Epithelial cell of prostate (primary cell): Measurements from ENCODE around the gene MOK.
A peak's percentile ranks its signal among the peaks of the same experiment; 100 is the strongest.

Experiments used
- DNase-seq: peaks from one replicate; pipeline ENCODE4 v3.0.0-alpha.2; 2011; ENCODE audit warnings: low read depth, low spot score
- H3K27ac ChIP-seq: fragments of 450-650 bp; 2 replicates; pipeline ENCODE4 v1.5.1; 2017; ENCODE audit warnings: mild to moderate bottlenecking

Gene MOK

DNA sequence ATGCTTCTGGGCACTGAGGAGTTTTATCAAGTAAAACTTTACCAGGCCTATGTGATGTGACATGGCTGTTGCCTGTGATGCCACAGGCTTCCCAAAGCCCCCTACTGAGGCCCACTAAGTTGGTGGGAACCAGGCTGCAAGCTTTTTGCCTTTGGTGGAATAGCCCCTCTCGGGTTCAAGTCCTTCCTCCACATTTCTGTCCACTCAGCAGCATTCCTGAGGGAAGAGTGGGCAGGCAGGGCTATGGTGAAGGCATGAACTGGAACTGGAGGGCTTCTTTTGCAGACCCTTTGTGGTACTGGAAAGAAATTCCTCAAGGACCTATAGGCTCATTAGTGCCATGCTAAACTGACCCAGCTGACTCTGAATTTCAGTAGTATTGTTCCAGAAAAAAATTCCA is 116.8 kb downstream of the MOK start:
- H3K27ac ChIP-seq, result peak overlapping the region; percentile 56
- DNase-seq, result no peak

DNA sequence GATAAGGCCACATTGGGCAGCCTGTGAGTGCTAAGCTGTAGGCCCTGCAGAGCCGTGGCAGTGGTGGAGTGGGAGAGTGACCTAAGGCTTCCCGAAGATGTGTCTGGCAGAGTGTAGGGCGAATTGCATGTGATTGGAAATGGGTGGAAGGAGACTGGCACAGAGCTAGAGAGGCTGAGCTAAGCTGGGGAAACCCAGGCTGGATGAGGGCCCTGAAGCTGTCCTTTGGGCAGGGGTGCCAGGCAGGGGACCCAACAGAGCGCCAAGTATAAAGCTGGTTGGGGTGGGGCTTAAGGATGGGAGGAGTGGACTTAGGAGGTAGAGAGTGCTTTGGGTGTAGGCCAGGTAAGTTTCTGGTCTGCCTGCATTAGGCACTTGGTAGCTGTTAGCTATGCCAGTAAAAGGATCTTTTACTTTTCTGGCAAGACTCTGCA is 117.4 kb downstream of the MOK start:
- H3K27ac ChIP-seq, result peak overlapping the region; percentile 56

DNA sequence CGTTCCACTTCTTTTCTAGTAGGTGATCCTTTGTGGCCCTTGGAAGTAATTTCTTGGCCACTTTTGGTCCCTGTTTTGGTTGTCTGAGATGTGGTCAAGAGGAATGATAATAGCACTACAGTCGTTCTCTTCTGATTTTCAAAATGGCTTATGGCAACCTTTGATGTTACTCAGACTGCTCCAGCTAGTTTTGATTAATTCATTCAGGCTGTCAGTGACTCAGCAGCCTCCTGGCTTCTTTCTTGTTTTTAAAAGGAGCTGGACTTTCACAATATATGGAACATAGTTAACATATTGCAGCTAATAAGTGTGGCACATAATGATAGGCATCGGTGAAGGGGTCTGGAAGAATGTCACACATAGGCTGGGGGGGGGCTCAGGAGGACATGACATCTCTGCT is 117.9 kb downstream of the MOK start:
- peak overlapping the region; percentile 56 for H3K27ac ChIP-seq
- peak; percentile 34 for DNase-seq

More for the DNA sequence above, 117.4 kb downstream of the MOK start:
- DNase-seq, result no peak

GRCh38 chr14:102185360-102185759 is 119.6 kb downstream of the MOK start:
- DNase-seq, result no peak
- H3K27ac ChIP-seq, result no peak overlapping the region

GRCh38 chr14:102184316-102185035 is 120.5 kb downstream of the MOK start:
- DNase-seq, result no peak
- no peak overlapping the region for H3K27ac ChIP-seq

GRCh38 chr14:102183886-102184285 is 121.1 kb downstream of the MOK start:
- H3K27ac ChIP-seq, result no peak overlapping the region

GRCh38 chr14:102182936-102183619 is 121.9 kb downstream of the MOK start:
- no peak overlapping the region for H3K27ac ChIP-seq
- no peak for DNase-seq

More at GRCh38 chr14:102183886-102184285, 121.1 kb downstream of the MOK start:
- no peak for DNase-seq

DNA sequence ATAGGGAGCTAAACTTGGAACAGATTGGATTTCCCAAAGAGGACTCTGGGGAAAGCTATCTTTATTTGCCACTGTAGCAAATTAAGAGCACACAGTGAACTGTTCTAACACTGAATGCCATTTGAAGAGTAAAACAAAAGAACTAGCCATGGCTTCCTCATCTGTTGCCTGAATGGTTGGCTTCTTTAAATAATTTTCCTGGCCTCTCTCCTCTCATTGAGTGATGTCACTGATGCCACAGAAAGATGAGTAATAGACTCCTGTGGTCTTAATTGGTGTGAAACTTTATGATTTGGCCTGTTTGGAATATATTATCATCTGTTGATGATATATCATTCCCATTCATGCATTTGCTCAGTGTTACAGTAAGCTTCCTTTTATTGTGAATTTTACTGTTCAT is 122.8 kb downstream of the MOK start:
- no peak for DNase-seq

DNA sequence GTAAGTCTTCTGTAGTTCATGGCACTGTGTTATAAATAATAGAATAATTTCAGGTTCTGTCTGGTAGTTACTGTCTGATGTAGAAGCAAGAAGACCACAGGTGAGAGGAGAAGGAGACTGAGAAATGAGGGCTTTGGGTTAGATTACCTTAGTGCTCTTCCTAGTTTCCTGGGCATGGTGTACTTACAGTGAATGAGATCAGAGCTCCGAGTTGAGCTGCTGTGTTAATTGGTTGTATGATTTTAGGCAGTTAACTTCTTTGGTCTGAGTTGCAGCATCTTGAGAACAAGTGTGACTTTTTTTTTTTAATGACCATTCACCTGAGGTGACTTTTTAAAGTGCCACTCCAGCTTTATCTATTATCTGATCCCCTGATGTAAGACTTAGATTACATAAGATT is 123.8 kb downstream of the MOK start:
- no peak overlapping the region for H3K27ac ChIP-seq
- DNase-seq, result no peak

More for the DNA sequence above, 122.8 kb downstream of the MOK start:
- no peak overlapping the region for H3K27ac ChIP-seq

- no peak for DNase-seq
- no peak overlapping the region for H3K27ac ChIP-seq
Observed at GRCh38 chr14:102180248-102180998, 124.5 kb downstream of the MOK start.
